ENCODE measurements around the gene CPA1.

The CPA1 gene

DNA sequence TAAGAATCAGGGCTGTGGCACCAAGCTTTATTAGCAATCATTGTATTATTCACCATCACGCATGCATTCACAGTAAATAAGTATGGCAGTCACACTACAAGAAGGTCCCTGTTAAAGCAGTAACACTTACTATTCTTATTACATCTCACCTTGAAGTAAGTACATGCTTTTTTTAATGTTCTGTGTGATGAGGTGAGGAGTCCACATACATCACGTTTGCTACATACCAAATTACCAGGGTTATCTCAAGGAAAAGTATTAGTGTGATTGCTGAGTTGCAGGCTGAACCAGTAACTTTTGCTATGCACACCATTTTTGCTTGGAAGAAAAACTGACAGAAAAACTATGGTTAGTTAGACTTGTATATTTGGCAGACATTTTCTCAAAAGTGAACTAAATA is 24.7 kb downstream of the CPA1 start:
- H3K27me3 ChIP-seq (ENCODE audit: insufficient read depth, low read depth, severe bottlenecking) = no peaks in the 10 kb centered on the region
- H3K9me3 ChIP-seq (ENCODE audit: severe bottlenecking) = no peaks in the 10 kb centered on the region
- TF ChIP-seq, protein P1, sequence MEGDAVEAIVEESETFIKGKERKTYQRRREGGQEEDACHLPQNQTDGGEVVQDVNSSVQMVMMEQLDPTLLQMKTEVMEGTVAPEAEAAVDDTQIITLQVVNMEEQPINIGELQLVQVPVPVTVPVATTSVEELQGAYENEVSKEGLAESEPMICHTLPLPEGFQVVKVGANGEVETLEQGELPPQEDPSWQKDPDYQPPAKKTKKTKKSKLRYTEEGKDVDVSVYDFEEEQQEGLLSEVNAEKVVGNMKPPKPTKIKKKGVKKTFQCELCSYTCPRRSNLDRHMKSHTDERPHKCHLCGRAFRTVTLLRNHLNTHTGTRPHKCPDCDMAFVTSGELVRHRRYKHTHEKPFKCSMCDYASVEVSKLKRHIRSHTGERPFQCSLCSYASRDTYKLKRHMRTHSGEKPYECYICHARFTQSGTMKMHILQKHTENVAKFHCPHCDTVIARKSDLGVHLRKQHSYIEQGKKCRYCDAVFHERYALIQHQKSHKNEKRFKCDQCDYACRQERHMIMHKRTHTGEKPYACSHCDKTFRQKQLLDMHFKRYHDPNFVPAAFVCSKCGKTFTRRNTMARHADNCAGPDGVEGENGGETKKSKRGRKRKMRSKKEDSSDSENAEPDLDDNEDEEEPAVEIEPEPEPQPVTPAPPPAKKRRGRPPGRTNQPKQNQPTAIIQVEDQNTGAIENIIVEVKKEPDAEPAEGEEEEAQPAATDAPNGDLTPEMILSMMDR (IDR thresholded peaks at IDR 0.05; ENCODE audit: low read depth, low read length) = no peak
- no peak overlapping the region for H3K4me3 ChIP-seq (ENCODE audit: low read depth, low read length)
- peaks cover 4% of the 10 kb centered on the region for H3K36me3 ChIP-seq
- H3K27ac ChIP-seq = no peak overlapping the region
- DNase-seq = no peak

DNA sequence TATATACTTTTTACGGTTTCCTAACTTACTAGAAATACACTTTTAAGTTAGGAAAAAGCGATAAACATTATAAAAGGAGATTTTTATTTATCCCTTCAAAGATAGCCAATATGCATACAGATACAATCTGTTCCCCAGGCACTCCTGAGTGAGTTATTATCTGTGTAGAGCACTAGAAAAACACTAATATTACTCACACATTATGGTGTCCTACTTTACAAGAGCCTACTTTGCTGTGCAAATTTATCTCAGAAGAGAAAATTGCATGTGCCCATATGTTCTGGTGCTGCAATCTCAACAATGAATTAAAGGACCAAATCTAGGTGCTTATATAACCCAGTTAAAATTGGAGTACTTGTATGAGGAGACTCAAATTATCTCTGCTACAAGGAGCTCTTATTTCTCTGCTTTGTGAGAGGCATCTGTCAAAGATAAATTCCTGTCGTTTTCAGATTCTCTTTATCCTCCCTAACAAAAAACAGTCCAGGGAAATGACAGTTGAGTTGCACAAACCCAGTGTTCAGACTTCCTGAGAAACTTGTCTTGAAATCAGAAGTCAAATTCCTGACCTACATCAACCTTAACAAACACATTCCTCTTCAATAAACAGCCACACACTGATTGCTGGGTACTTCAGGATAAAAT is 28.9 kb downstream of the CPA1 start:
- Histone ChIP-seq H3K27ac (no peak overlapping the region), H3K27me3 (ENCODE audit: insufficient read depth, low read depth, severe bottlenecking) (no peaks in the 10 kb centered on the region), H3K4me3 (ENCODE audit: low read depth, low read length) (no peak overlapping the region), H3K36me3 (no peaks in the 10 kb centered on the region; the same call in 1 of the 2 replicates), H3K9me3 (ENCODE audit: severe bottlenecking) (no peaks in the 10 kb centered on the region)
- TF ChIP-seq, protein P1 (IDR thresholded peaks at IDR 0.05; ENCODE audit: low read depth, low read length) = no peak
- DNase-seq = no peak

DNA sequence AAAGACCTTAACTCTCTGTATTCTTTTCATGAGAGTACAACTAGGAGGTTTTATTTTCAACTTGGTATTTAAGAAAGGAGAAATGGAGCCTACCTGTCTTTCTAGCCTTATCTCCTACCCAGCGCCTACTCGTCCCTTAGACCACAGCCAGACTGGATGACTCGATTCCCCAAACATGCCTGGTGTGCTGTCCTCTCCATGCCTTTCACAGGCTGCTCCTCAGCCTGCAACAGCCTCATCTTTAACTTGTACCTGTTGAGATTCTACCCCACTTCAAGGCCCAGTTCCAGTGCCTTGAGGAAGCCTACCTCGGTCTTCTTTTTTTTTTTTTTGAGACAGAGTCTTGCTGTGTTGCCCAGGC is 29.4 kb downstream of the CPA1 start:
- DNase-seq = no peak
- no peak overlapping the region for H3K27ac ChIP-seq
- H3K27me3 ChIP-seq (ENCODE audit: insufficient read depth, low read depth, severe bottlenecking) = no peaks in the 10 kb centered on the region
- H3K36me3 ChIP-seq = no peaks in the 10 kb centered on the region; the same call in 1 of the 2 replicates
- no peaks in the 10 kb centered on the region for H3K9me3 ChIP-seq (ENCODE audit: severe bottlenecking)
- H3K4me3 ChIP-seq (ENCODE audit: low read depth, low read length) = no peak overlapping the region
- TF ChIP-seq, protein P1 (IDR thresholded peaks at IDR 0.05; ENCODE audit: low read depth, low read length) = no peak

DNA sequence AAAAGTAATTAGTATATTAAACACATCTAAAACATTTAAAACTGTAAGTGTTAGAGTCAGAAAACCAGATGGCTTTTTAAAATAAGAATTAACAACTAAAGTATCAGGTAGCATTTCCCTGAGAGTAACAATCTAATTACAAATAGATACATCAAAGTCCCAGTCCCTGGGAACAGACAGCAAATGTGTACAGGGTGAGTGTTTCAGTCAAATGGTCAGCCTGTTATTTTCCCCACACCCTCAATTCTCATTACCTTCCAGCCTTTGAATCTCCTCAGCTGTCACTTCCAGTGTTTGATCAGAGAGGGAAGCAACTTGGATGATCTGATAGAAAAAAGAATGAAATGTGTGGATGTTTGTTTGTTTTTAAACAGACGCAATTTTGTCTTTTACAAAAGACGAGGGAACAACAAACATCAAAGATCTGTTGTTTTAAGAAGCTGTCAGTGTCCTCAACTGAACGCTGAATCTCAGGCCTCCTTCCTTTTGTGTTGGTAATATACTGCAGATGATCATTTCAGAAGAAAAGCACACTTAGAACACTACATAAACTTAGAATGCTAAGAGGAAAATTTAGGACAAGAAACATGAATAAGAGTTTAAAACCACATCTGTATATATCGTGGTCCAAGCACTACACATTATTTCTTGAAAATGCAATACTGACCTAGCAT is 30.7 kb downstream of the CPA1 start:
- no peak overlapping the region for H3K27ac ChIP-seq
- H3K27me3 ChIP-seq (ENCODE audit: insufficient read depth, low read depth, severe bottlenecking) = no peaks in the 10 kb centered on the region
- H3K36me3 ChIP-seq = no peaks in the 10 kb centered on the region; the same call in 1 of the 2 replicates
- no peak for DNase-seq
- no peaks in the 10 kb centered on the region for H3K9me3 ChIP-seq (ENCODE audit: severe bottlenecking)
- TF ChIP-seq, protein P1 (IDR thresholded peaks at IDR 0.05; ENCODE audit: low read depth, low read length) = no peak
- H3K4me3 ChIP-seq (ENCODE audit: low read depth, low read length) = no peak overlapping the region

DNA sequence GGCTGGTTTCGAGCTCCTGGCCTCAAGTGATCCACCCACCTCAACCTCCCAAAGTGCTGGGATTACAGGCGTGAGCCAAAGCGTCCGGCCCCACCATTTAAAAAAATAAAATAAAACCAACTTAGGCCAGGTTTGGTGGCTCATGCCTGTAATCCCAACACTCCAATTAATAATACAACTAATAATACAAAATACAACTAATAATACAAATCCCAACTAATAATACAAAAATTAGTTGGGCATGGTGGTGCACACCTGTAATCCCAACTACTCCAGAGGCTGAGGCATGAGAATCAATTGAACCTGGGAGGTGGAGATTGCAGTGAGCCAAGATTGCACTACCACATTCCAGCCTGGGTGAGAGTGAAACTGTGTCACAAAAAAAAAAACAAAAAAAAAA is 32.9 kb downstream of the CPA1 start:
- TF ChIP-seq, protein P1 (IDR thresholded peaks at IDR 0.05; ENCODE audit: low read depth, low read length) = no peak
- DNase-seq = no peak
- Histone ChIP-seq H3K36me3 (no peaks in the 10 kb centered on the region; the same call in 1 of the 2 replicates), H3K27me3 (ENCODE audit: insufficient read depth, low read depth, severe bottlenecking) (no peaks in the 10 kb centered on the region), H3K27ac (no peak overlapping the region), H3K9me3 (ENCODE audit: severe bottlenecking) (no peaks in the 10 kb centered on the region), H3K4me3 (ENCODE audit: low read depth, low read length) (no peak overlapping the region)
